ENCODE results near the gene SLC47A2.

DNA sequence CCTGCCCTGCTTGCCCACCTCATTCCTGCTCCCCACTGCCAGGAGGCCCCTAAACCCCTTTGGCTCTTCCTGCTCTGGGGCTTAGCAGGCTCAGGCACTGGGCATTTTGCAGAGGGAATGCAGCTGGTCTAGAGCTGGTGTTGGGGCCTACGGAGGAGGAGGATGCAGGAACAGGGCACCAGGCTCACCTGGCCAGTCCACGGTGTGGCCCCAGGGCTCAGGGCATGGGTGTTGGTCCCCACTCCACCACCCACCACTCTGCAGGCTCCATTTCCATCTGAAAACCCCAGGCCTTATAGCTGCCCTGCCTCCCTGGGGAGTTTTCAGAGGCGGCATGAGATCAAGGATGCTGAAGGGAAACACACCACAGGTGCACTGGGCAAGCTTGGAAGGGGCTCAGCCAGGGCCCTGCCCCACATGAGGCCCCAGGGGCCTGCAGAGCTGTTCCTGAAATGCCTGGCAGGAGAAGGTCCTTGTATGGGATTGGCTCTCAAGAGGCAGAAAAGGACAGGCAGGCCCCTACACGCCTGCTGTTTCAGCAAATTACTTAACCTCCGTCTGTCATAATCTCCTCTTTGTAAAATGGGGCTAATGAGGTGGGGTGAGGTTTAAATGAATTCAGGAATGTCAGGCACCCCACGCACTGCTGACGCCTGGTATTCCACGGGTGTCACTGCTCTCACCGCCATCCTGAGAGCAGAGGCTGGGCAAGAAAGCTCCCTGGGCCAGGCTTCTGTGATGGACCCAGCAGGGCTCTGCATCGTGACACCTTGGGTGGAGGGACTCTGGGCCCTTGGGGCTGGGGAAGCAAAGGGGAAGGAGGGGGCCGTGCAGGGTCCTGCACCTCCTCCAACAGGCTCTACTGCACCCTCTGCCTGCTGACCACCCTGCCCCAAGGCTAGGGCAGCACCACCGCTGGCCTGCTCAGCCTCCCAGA, 9.3 kb downstream of the SLC47A2 start:
- no peak for TF ChIP-seq CTCF (IDR thresholded peaks at IDR 0.05)
- TF ChIP-seq POLR2A (IDR thresholded peaks at IDR 0.05): no peak
- peak in 1 of 3 donors; percentile 29 for TF ChIP-seq POLR2AphosphoS5 (IDR thresholded peaks at IDR 0.05)
